Spleen (tissue), 7 donors: ENCODE measurements around the gene MAGEA9B.
"Not testable (repeated sequence)": the region's sequence is repeated elsewhere in the genome, so short reads cannot be mapped to it uniquely, and the experiment has no call there.

Experiments
- POLR2AphosphoS5 ChIP-seq, 3 donors: sonication (generic); formaldehyde crosslinking; IDR thresholded peaks; one replicate each; pipeline ENCODE4 v1.5.1; 2017; ENCODE audit warnings: antibody characterized with exemption in 3 of 3
- TF ChIP-seq, protein P1 (sequence below), 11 experiments: fragments of 200-600 bp in 7 of 11; fragments of 450-650 bp in 4 of 11; sonication (generic) in 4 of 11; IDR thresholded peaks in 8 of 11; conservative IDR thresholded peaks in 3 of 11; 1 replicate in 7 of 11; 2 replicates in 4 of 11; pipeline versions ENCODE4 v1.4.0 to v1.8.0; 2016 to 2021; ENCODE audit warnings: antibody characterized with exemption in 11 of 11, inconsistent platforms in 4 of 11, mild to moderate bottlenecking in 1 of 11
- donor health status: DM: no; HTN: no; CAD: no; lungs with moderate emphysema.
- donor health status: DM: no; HTN: no; CAD: no.
- donor health status: DM: no; HTN: no; CAD: no.

- TF ChIP-seq, protein P1, sequence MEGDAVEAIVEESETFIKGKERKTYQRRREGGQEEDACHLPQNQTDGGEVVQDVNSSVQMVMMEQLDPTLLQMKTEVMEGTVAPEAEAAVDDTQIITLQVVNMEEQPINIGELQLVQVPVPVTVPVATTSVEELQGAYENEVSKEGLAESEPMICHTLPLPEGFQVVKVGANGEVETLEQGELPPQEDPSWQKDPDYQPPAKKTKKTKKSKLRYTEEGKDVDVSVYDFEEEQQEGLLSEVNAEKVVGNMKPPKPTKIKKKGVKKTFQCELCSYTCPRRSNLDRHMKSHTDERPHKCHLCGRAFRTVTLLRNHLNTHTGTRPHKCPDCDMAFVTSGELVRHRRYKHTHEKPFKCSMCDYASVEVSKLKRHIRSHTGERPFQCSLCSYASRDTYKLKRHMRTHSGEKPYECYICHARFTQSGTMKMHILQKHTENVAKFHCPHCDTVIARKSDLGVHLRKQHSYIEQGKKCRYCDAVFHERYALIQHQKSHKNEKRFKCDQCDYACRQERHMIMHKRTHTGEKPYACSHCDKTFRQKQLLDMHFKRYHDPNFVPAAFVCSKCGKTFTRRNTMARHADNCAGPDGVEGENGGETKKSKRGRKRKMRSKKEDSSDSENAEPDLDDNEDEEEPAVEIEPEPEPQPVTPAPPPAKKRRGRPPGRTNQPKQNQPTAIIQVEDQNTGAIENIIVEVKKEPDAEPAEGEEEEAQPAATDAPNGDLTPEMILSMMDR (IDR thresholded peaks at IDR 0.05 in 8 of 11, conservative IDR thresholded peaks at IDR 0.05 in 3 of 11) = not testable (repeated sequence)
- not testable (repeated sequence) for TF ChIP-seq POLR2AphosphoS5 (IDR thresholded peaks at IDR 0.05)
Observed at GRCh38 chrX:149590993-149591392, 3.7 kb upstream of the MAGEA9B start.
